ENCODE data around the gene FRZB.

- TF ChIP-seq POLR2AphosphoS5 (IDR thresholded peaks at IDR 0.05; ENCODE audit: insufficient read depth in 1 of 2, low read depth in 1 of 2) (no peak), CTCF (IDR thresholded peaks at IDR 0.05) (no peak)
Observed at GRCh38 chr2:182824767-182825158, 41.7 kb downstream of the FRZB start.
